Esophagus squamous epithelium (tissue), 5 donors: ENCODE measurements around the gene USP21. TPM values are rescaled to one million over a fixed set of nuclear protein-coding genes. Genes with fewer than 3 reads are reported as not detected.

Experiments
- DNase-seq: peaks from one replicate; lab custom pipeline; 2025; lab: John Stamatoyannopoulos, UW
- H3K27ac ChIP-seq, 4 donors: fragments of 200-600 bp; sonication (generic); one replicate each; pipeline ENCODE4 v1.5.1; 2016 to 2019; ENCODE audit warnings: mild to moderate bottlenecking in 1 of 4
- H3K27me3 ChIP-seq, 4 donors: fragments of 200-600 bp; sonication (generic); 1 replicate in 3 of 4; 2 replicates in 1 of 4; pipeline versions ENCODE4 v1.5.1 to v1.6.0; 2017 to 2021; ENCODE audit warnings: antibody characterized with exemption in 1 of 4
- H3K36me3 ChIP-seq, 3 donors: fragments of 200-600 bp; sonication (generic); one replicate each; pipeline ENCODE4 v1.5.1; 2016 to 2019
- H3K4me1 ChIP-seq, 3 donors: fragments of 200-600 bp; sonication (generic); one replicate each; pipeline ENCODE4 v1.5.1; 2017 to 2019
- H3K4me3 ChIP-seq, 4 donors: fragments of 200-600 bp; sonication (generic); 1 replicate in 3 of 4; 2 replicates in 1 of 4; pipeline ENCODE4 v1.5.1; 2016 to 2019; ENCODE audit warnings: mild to moderate bottlenecking in 2 of 4, moderate library complexity in 1 of 4
- H3K9me3 ChIP-seq, 3 donors: fragments of 200-600 bp; sonication (generic); one replicate each; pipeline ENCODE4 v1.5.1; 2016 to 2019
- POLR2A ChIP-seq, 4 donors: fragments of 450-650 bp; IDR thresholded peaks; one replicate each; pipeline ENCODE4 v1.6.1; 2017; ENCODE audit warnings: antibody characterized with exemption in 4 of 4, mild to moderate bottlenecking in 4 of 4, moderate library complexity in 3 of 4
- WGBS, 2 donors: methylation state at CpG; one replicate each; pipeline ENCODE4 v1.1.5; 2018; 5-methylcytosine and 5-hydroxymethylcytosine counted together
- intact Hi-C: fragments of 100-400 bp; cut with DNase I; formaldehyde crosslinking; loops from one replicate; pipeline ENCODE4 v1.15.0; 2022
- total RNA-seq, 4 donors: library from RNA; depleted of rRNA; stranded (reverse); fragments of >200 nt; gene quantifications; one replicate each; pipeline ENCODE4 v1.1.0, GENCODE V29; 2016
- TF ChIP-seq, protein P1 (sequence below), 6 experiments: fragments of 450-650 bp in 4 of 6; fragments of 200-600 bp in 2 of 6; sonication (generic) in 2 of 6; IDR thresholded peaks; one replicate each; pipeline ENCODE4 v1.5.1; 2016 to 2019; ENCODE audit warnings: antibody characterized with exemption in 6 of 6, mild to moderate bottlenecking in 4 of 6, moderate library complexity in 4 of 6
- donor health status: DM: yes; HTN: yes; CAD: no.

The USP21 gene
- total RNA-seq, 4 donors from 2014 or later: 12.1 to 20.4 (median 17.0) TPM

- H3K27ac ChIP-seq: peak overlapping the region in 3 of 4 donors; percentile 90 to 99 (median 99)
- H3K4me1 ChIP-seq: peaks cover 35 to 95% (median 78%) of the 10 kb centered on the region in 3 donors
- DNase-seq: no peak
- H3K9me3 ChIP-seq: no peaks in the 10 kb centered on the region
- 75 to 96% methylated on average over 2 to 4 of the region's 7 CpGs for WGBS, 2 donors
- H3K36me3 ChIP-seq: peaks cover 0 to 22% (median 0%) of the 10 kb centered on the region in 3 donors
- no peaks in the 10 kb centered on the region for H3K27me3 ChIP-seq
- intact Hi-C loops: no loop called here
- TF ChIP-seq POLR2A (IDR thresholded peaks at IDR 0.05): no peak
- TF ChIP-seq, protein P1, sequence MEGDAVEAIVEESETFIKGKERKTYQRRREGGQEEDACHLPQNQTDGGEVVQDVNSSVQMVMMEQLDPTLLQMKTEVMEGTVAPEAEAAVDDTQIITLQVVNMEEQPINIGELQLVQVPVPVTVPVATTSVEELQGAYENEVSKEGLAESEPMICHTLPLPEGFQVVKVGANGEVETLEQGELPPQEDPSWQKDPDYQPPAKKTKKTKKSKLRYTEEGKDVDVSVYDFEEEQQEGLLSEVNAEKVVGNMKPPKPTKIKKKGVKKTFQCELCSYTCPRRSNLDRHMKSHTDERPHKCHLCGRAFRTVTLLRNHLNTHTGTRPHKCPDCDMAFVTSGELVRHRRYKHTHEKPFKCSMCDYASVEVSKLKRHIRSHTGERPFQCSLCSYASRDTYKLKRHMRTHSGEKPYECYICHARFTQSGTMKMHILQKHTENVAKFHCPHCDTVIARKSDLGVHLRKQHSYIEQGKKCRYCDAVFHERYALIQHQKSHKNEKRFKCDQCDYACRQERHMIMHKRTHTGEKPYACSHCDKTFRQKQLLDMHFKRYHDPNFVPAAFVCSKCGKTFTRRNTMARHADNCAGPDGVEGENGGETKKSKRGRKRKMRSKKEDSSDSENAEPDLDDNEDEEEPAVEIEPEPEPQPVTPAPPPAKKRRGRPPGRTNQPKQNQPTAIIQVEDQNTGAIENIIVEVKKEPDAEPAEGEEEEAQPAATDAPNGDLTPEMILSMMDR (IDR thresholded peaks at IDR 0.05): no peak
- peak overlapping the region in 1 of 4 donors; percentile 65 for H3K4me3 ChIP-seq
Measured at GRCh38 chr1:161196111-161196510, 36.8 kb downstream of the USP21 start.

DNA sequence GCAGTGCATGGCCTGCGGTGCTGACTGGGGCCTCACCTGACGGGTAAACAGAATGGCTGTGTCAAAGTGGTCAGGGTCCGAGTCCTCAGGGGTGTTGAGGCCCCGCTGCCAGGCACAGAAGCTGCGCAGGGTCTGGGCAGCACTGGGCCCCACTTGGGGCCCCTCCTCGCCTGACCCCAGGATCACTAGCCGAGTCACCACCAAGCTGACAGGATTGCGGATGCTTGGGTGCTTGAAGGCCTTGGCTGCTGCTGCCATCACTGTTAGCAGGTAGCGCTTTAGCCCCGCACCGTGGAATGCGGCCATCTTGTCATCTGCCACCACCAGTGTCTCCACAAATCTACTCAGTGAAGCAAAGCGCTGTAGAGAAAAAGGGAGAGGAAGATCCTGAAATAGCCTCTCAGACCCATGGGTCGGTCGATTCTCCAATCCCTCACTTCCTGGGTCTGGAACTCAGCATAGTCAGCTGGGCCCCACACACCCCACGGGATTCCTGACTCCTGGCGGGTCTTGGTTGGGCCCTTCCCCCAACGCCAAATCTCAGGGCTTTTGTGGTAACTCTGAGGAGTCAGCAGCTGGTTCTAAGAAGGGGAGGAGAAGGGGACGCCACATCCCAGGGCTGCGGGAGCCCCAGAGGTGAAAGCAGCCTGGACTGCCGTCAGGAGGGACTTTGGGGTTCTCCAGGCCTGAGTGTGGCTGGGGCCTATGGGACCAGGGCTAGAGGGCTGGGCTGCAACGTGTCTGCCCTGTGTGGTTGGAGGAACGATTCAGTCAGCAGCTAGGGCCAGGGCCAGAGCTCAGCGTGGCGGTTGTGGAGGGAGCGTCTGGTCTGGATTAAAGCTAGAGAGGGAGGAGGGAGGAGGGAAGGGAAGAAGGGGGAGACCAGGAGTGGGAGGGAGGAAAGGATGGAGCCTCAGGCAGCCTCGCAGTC, 37.5 kb downstream of the USP21 start:
- peak overlapping the region; percentile 90 to 99 (median 97) for H3K27ac ChIP-seq
- H3K4me1 ChIP-seq: peaks cover 41 to 99% (median 84%) of the 10 kb centered on the region in 3 donors
- peak in 1 of 4 donors; percentile 17 for TF ChIP-seq POLR2A (IDR thresholded peaks at IDR 0.05)
- TF ChIP-seq, protein P1 (IDR thresholded peaks at IDR 0.05): no peak
- no peaks in the 10 kb centered on the region for H3K27me3 ChIP-seq
- DNase-seq: no peak
- 42 to 53% methylated on average over 9 to 15 of the region's 27 CpGs for WGBS, 2 donors
- peak overlapping the region in 3 of 4 donors; percentile 38 to 65 (median 39) for H3K4me3 ChIP-seq
- H3K9me3 ChIP-seq: no peaks in the 10 kb centered on the region
- peaks cover 0 to 15% (median 0%) of the 10 kb centered on the region in 3 donors for H3K36me3 ChIP-seq
- intact Hi-C loops: no loop called here

DNA sequence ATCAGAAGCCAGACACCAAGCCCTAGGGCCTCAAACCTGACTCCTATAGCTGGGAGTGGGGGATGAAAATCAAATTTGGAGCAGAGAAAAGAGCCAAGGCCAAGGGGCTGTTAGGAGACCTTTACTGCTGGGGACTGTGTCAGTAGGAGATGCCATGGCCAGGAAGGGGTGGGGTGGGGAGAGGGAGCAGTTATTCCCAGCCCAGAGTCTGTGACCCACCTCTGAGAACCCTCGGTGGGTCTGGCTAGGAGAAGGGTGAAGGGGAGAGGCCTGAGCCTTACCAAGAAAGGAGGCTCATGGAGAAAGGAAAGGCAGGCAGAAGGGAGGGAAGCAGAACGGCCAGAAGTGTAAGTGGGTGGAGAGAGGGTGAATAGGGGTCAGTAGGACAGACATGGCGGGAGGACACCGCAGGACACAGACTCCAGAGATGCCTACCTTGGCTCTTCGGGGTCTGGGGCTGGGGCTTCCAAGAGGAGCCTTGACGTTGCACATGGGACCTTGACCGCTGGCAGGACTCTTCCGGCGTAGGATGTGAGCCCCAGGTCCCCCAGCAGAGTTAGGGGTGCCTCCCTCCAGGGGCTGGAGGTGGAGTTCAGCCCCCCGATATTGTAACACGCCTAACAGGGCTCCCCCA, 38.4 kb downstream of the USP21 start:
- WGBS, 2 donors: 52 to 59% methylated on average over 8 to 11 of the region's 11 CpGs
- DNase-seq: no peak
- no peaks in the 10 kb centered on the region for H3K9me3 ChIP-seq
- no peak for TF ChIP-seq POLR2A (IDR thresholded peaks at IDR 0.05)
- TF ChIP-seq, protein P1 (IDR thresholded peaks at IDR 0.05): no peak
- peak overlapping the region; percentile 90 to 99 (median 97) for H3K27ac ChIP-seq
- peaks cover 41 to 93% (median 82%) of the 10 kb centered on the region in 3 donors for H3K4me1 ChIP-seq
- H3K36me3 ChIP-seq: peaks cover 0 to 11% (median 0%) of the 10 kb centered on the region in 3 donors
- H3K27me3 ChIP-seq: no peaks in the 10 kb centered on the region
- intact Hi-C loops: no loop called here
- H3K4me3 ChIP-seq: peak overlapping the region; percentile 14 to 65 (median 38)

DNA sequence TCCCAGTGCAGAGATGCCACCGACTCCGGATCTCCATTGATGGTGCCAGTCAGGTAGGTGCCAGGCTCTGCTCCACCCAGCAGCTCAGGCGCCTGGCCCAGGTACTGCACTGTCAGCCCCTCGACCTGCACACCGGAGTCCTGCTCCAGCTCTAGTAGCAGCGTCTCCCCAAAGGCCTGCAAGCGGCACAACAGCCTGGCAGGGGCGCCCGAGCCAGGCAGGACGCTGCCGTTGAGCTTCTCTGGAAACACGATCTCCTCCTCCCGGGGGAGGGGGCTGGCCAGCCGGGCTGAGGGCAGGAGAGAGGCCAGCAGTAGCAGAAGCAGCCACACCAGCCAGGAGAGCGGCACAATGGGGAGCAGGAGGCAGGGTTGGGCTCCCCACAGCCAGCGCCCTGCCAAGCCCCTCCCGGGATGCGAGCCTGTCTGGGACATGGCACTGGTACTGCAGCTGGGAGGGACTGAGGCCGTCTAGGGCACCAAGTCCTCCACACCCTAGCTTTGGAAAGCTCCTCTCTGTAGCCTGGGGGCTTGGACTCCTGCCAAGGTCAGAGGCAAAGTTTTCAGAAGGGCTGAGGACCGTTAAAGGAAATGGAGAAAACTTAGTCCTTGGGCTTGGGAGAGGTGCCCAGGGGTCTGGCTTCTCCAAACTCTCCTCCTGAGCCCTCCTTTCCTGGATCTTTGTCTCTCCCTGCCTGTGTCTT, 39.0 kb downstream of the USP21 start:
- TF ChIP-seq, protein P1 (IDR thresholded peaks at IDR 0.05): no peak
- no peak for TF ChIP-seq POLR2A (IDR thresholded peaks at IDR 0.05)

More for the DNA sequence above, 39.0 kb downstream of the USP21 start:
- 11 to 20% methylated on average over 1 to 6 of the region's 20 CpGs for WGBS, 2 donors
- peak overlapping the region; percentile 90 to 99 (median 97) for H3K27ac ChIP-seq
- no peaks in the 10 kb centered on the region for H3K27me3 ChIP-seq
- peaks cover 0 to 7% (median 0%) of the 10 kb centered on the region in 3 donors for H3K36me3 ChIP-seq
- no peak for DNase-seq
- H3K9me3 ChIP-seq: no peaks in the 10 kb centered on the region
- intact Hi-C loops: no loop called here
- H3K4me1 ChIP-seq: peaks cover 46 to 93% (median 84%) of the 10 kb centered on the region in 3 donors
- H3K4me3 ChIP-seq: peak overlapping the region; percentile 14 to 65 (median 38)
